ENCODE data around the gene HIPK4.

DNA sequence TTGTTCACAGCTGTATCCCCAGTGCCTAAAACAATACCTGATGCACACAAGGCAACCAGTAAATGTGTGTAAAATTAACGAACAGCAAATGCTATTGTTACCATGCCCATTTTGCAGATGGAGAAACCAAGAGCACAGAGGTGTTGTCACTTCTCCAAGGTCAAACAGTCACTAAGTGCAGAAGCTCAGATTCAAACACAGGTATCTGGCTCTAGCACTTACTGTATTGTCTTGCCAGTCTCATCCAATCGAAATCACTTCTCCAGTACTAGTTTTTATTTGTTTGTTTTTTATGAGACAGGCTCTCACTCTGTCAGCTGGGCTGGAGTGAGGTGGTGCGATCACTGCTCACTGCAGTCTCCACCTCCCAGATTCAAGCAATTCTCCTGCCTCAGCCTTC lies 27.8 kb downstream of the HIPK4 start:
- TF ChIP-seq YY1 (IDR thresholded peaks at IDR 0.05; ENCODE audit: extremely low read depth, insufficient replicate concordance, low read depth, low read length): no peak
- TF ChIP-seq EGR1 (IDR thresholded peaks at IDR 0.05; ENCODE audit: low read depth): no peak
- no peak for TF ChIP-seq FOSL1 (IDR thresholded peaks at IDR 0.05; ENCODE audit: low read depth)
- no peak for TF ChIP-seq CEBPB (IDR thresholded peaks at IDR 0.05; ENCODE audit: low read depth)
- TF ChIP-seq RAD21 (IDR thresholded peaks at IDR 0.05; ENCODE audit: low read depth): no peak
- TF ChIP-seq CTCF (IDR thresholded peaks at IDR 0.05 in 2 of 3, conservative IDR thresholded peaks at IDR 0.05 in 1 of 3; ENCODE audit: borderline replicate concordance in 1 of 3, insufficient read depth in 1 of 3, low read depth in 2 of 3, low read length in 2 of 3): no peak
- no peak for TF ChIP-seq REST (IDR thresholded peaks at IDR 0.05; ENCODE audit: low read depth)

Data from HCT116 (cell line).